ENCODE data around the gene GPLD1. TPM values are rescaled to one million over a fixed set of nuclear protein-coding genes. Genes with fewer than 3 reads are reported as not detected.

The GPLD1 gene
- total RNA-seq, 1 donor from 2014 or later = 6.0 TPM

GRCh38 chr6:24497254-24497970 is 8.0 kb upstream of the GPLD1 start:
- peaks cover 11% of the 10 kb centered on the region for H3K4me1 Mint-ChIP-seq
- DNase-seq (ENCODE audit: low read depth, low spot score) = no peak
- H3K4me3 Mint-ChIP-seq = peak overlapping the region; percentile 36
- H3K27me3 Mint-ChIP-seq (ENCODE audit: low read depth) = no peaks in the 10 kb centered on the region
- TF ChIP-seq CTCF (conservative IDR thresholded peaks at IDR 0.05) = no peak
- peaks cover 8% of the 10 kb centered on the region for H3K36me3 Mint-ChIP-seq (ENCODE audit: low read depth)
- no peak overlapping the region for H3K27ac Mint-ChIP-seq (ENCODE audit: unreplicated experiment)
- peaks cover 7% of the 10 kb centered on the region for H3K9me3 Mint-ChIP-seq

GRCh38 chr6:24494821-24495795 is 5.7 kb upstream of the GPLD1 start, which contains the start of gene ALDH5A1:
Gene ALDH5A1, plus strand, starts transcription at chr6:24494969. Its CDS starts 28 bp downstream, at chr6:24494997.
- DNase-seq (ENCODE audit: low read depth, low spot score) = peak; percentile 70
- H3K27me3 Mint-ChIP-seq (ENCODE audit: low read depth) = no peaks in the 10 kb centered on the region
- TF ChIP-seq CTCF (conservative IDR thresholded peaks at IDR 0.05) = peak; percentile 12

GRCh38 chr6:24493945-24494820 is 4.8 kb upstream of the GPLD1 start:
- peaks cover 8% of the 10 kb centered on the region for H3K36me3 Mint-ChIP-seq (ENCODE audit: low read depth)
- H3K4me3 Mint-ChIP-seq = peak overlapping the region; percentile 89
- DNase-seq (ENCODE audit: low read depth, low spot score) = no peak
- TF ChIP-seq CTCF (conservative IDR thresholded peaks at IDR 0.05) = no peak
- H3K27me3 Mint-ChIP-seq (ENCODE audit: low read depth) = no peaks in the 10 kb centered on the region
- peaks cover 7% of the 10 kb centered on the region for H3K9me3 Mint-ChIP-seq
- peaks cover 11% of the 10 kb centered on the region for H3K4me1 Mint-ChIP-seq
- H3K27ac Mint-ChIP-seq (ENCODE audit: unreplicated experiment) = no peak overlapping the region

More at GRCh38 chr6:24494821-24495795, 5.7 kb upstream of the GPLD1 start, which contains the start of gene ALDH5A1:
- no peak within 1 kb of the TSS for H3K27ac Mint-ChIP-seq (ENCODE audit: unreplicated experiment)
- peaks cover 7% of the 10 kb centered on the region for H3K9me3 Mint-ChIP-seq
- peak within 1 kb of the TSS; percentile 89 for H3K4me3 Mint-ChIP-seq
- H3K4me1 Mint-ChIP-seq = peaks cover 11% of the 10 kb centered on the region
- H3K36me3 Mint-ChIP-seq (ENCODE audit: low read depth) = peaks cover 8% of the 10 kb centered on the region

- H3K9me3 Mint-ChIP-seq = peaks cover 7% of the 10 kb centered on the region
- peak; percentile 45 for TF ChIP-seq CTCF (conservative IDR thresholded peaks at IDR 0.05)
- DNase-seq (ENCODE audit: low read depth, low spot score) = no peak
- H3K4me1 Mint-ChIP-seq = peaks cover 11% of the 10 kb centered on the region
- H3K4me3 Mint-ChIP-seq = peak overlapping the region; percentile 73
- H3K27me3 Mint-ChIP-seq (ENCODE audit: low read depth) = no peaks in the 10 kb centered on the region
- peaks cover 4% of the 10 kb centered on the region for H3K36me3 Mint-ChIP-seq (ENCODE audit: low read depth)
- H3K27ac Mint-ChIP-seq (ENCODE audit: unreplicated experiment) = no peak overlapping the region
Measured at GRCh38 chr6:24492475-24492874, 3.1 kb upstream of the GPLD1 start.

- Mint-ChIP-seq H3K27ac (ENCODE audit: unreplicated experiment) (no peak overlapping the region), H3K36me3 (ENCODE audit: low read depth) (no peaks in the 10 kb centered on the region), H3K4me3 (no peak overlapping the region), H3K27me3 (ENCODE audit: low read depth) (no peaks in the 10 kb centered on the region), H3K9me3 (no peaks in the 10 kb centered on the region), H3K4me1 (peaks cover 11% of the 10 kb centered on the region)
- no peak for DNase-seq (ENCODE audit: low read depth, low spot score)
- TF ChIP-seq CTCF (conservative IDR thresholded peaks at IDR 0.05) = no peak
Measured at GRCh38 chr6:24490948-24491347, 1.6 kb upstream of the GPLD1 start.
